Omental fat pad (tissue), 4 donors: ENCODE data around the gene TLK1. TPM values are rescaled to one million over a fixed set of nuclear protein-coding genes. Genes with fewer than 3 reads are reported as not detected.

Experiments used
- ATAC-seq: fragments of 150-250 bp; one replicate; pipeline ENCODE4 v1.9.1; 2016; ENCODE audit warnings: mild to moderate bottlenecking, moderate library complexity; ENCODE audit not compliant: low FRiP score
- DNase-seq: peaks from one replicate; pipeline ENCODE4 v3.0.0-alpha.2; 2019; ENCODE audit warnings: low spot score
- CTCF ChIP-seq, 3 donors: fragments of 450-650 bp; IDR thresholded peaks; one replicate each; pipeline ENCODE4 v1.5.1; 2016 to 2017; ENCODE audit warnings: antibody characterized with exemption in 3 of 3, mild to moderate bottlenecking in 3 of 3, moderate library complexity in 2 of 3
- total RNA-seq, 4 donors: library from RNA; depleted of rRNA; stranded (reverse); fragments of >200 nt; gene quantifications; one replicate each; pipeline ENCODE4 v1.1.0, GENCODE V29; 2016

Gene TLK1
- total RNA-seq, 4 donors from 2014 or later, result 18.1 to 34.1 (median 27.3) TPM

- DNase-seq (no peak), ATAC-seq (no peak)
- TF ChIP-seq CTCF (IDR thresholded peaks at IDR 0.05), result no peak
These were observed 118.3 kb downstream of the TLK1 start for GRCh38 chr2:171042253-171042969.

GRCh38 chr2:171036532-171036931, 124.2 kb downstream of the TLK1 start:
- no peak for DNase-seq
- no peak for ATAC-seq
- no peak for TF ChIP-seq CTCF (IDR thresholded peaks at IDR 0.05)

- no peak for TF ChIP-seq CTCF (IDR thresholded peaks at IDR 0.05)
- no peak for DNase-seq
These were observed 126.4 kb downstream of the TLK1 start for GRCh38 chr2:171034315-171034714.

GRCh38 chr2:171025214-171025613, 135.5 kb downstream of the TLK1 start:
- no peak for TF ChIP-seq CTCF (IDR thresholded peaks at IDR 0.05)
- DNase-seq, result no peak
- no peak for ATAC-seq

More at GRCh38 chr2:171034315-171034714, 126.4 kb downstream of the TLK1 start:
- ATAC-seq, result no peak

- DNase-seq (no peak), ATAC-seq (no peak)
- TF ChIP-seq CTCF (IDR thresholded peaks at IDR 0.05), result no peak
These were observed 142.2 kb downstream of the TLK1 start for GRCh38 chr2:171018522-171018921.

- ATAC-seq (no peak), DNase-seq (no peak)
- no peak for TF ChIP-seq CTCF (IDR thresholded peaks at IDR 0.05)
These were observed 144.6 kb downstream of the TLK1 start for GRCh38 chr2:171016125-171016524.

- DNase-seq (no peak), ATAC-seq (no peak)
- TF ChIP-seq CTCF (IDR thresholded peaks at IDR 0.05), result no peak
These were observed 146.8 kb downstream of the TLK1 start for GRCh38 chr2:171013851-171014250.
